Activated CD8-positive, alpha-beta memory T cell treated with anti-CD3 and anti-CD28 coated beads, Interleukin-2, amount 50 U/mL, for 24 hours (primary cell): ENCODE results near the gene LIMA1.

ENCODE experiments used
- DNase-seq: peaks from one replicate; pipeline ENCODE4 v3.0.0-alpha.2; 2020; ENCODE audit errors: extremely low read depth

LIMA1 gene

DNA sequence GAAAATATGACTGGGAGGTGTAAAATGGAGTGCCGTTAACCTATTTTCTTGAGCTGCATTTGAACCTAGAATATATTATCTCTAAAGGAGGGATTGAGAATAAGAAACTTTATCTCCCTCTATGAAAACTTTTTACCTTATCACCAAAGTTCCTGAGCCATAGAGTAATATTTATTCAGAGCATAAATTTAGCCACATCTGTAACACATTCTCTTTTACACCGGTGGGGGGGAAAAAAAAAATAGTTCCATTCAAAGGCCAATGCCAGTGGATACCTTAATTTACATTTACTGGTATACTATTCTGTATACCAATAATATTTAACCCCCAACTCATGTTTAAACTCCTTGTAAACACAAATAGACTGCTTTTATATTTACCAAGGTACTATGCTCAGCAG is 137.9 kb downstream of the LIMA1 start:
- DNase-seq = no peak

DNA sequence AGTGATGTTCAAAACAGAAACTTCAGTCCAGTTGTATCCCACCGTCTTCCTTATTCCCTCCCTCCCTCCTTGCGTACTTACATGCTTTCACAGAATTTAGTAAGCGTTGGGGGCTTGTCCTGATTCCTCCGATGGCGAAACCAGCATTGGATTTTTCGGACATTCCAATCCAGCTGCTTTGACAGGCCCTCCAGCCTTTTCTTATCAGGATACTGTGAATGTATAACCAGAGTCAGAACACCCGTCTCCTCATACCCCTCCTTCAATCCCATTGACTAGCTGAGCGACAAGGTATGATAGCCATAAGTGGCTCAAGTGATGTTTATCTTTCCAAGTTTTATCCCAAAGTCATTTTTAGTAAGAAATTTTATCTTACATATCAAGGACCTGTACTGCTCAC is 140.3 kb downstream of the LIMA1 start:
- DNase-seq = no peak

DNA sequence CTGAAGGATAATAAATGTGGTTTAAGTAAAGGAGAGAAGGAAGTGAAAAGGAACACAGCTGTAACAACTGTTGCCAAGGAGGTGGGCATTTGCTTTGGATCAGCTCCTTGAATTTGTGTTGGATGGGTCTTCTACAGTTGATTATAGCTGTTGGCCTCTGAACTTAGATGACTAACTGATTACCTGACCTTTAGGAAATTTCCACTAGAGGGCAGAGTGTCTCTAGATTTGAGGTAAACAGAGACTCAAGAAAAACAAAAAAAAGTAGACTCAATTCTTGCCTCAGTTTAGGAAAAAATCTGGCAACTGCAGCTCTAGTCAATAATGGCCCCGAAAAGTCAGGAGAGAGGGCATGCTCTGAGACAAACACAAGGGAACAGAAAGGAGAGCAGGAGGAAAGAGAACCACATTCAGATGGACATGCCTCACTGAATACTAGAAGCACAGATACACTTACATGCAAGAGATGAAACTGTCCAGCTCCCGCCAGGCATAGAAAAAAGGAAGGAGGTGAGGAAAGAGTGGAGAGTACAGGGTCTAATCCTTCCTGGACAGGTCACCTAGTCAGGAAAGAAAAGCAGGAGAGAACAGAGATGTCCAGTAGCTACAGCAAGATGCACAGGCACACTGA is 150.7 kb downstream of the LIMA1 start:
- DNase-seq = no peak

DNA sequence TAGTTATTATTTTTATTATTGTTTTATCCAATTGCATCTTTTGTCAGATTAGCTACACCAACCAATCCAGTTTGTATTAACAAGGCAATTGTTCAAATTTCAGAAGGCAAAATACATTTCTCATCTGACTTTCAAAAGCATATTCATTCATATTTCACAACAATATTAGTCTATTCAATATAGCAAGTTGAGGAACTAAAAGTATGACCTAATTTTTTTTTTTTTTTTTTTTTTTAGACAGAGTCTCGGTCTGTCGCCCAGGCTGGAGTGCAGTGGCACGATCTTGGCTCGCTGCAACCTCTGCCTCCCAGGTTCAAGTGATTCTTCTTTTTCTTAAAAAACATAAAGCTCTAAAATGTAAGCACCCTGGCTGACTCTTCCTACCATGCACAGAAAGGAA is 154.0 kb downstream of the LIMA1 start:
- DNase-seq = no peak

DNA sequence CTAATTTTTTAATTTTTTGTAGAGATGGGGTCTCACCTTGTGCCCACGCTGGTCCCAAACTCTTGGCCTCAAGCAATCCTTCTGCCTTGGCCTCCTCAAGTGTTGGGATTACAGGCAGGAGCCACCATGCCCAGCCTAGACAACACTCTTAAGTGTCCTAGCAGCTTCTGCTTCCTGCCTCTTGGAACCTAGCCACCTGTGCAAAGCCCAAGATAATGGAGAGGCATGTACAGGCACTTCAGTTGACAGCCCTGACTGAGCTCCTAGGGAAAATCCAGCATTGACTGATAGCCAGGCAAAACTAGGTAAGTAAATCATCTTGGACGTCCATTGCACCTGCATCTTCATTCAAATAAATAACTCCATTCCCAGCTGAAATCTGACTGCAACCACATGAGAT is 155.8 kb downstream of the LIMA1 start:
- DNase-seq = no peak
